Retinal pigment epithelial cell (primary cell): ENCODE results near the gene LEUTX.

Experiments
- DNase-seq: peaks from one replicate; pipeline ENCODE4 v3.0.0-alpha.2; 2010; ENCODE audit warnings: low read depth
- H3K4me3 ChIP-seq: 2 replicates; pipeline ENCODE4 v1.5.1; 2011; ENCODE audit warnings: mild to moderate bottlenecking, low read length, control low read depth, moderate library complexity
- CTCF ChIP-seq: conservative IDR thresholded peaks from 2 replicates; pipeline ENCODE4 v1.5.1; 2011; ENCODE audit warnings: low read depth, low read length, control low read depth, inconsistent platforms

Gene LEUTX

GRCh38 chr19:39832341-39833083, 53.9 kb downstream of the LEUTX start:
- DNase-seq = no peak
- no peak for TF ChIP-seq CTCF
- peak overlapping the region; percentile 80 for H3K4me3 ChIP-seq

GRCh38 chr19:39833160-39833463, 54.5 kb downstream of the LEUTX start:
- no peak for DNase-seq
- TF ChIP-seq CTCF = no peak

GRCh38 chr19:39833464-39834286, 55.0 kb downstream of the LEUTX start, which contains the start of gene DYRK1B:
DYRK1B (minus strand) TSS chr19:39834162; CDS start chr19:39831867, 2,295 bp downstream.
- DNase-seq = peak; percentile 92
- no peak for TF ChIP-seq CTCF
- H3K4me3 ChIP-seq = peak within 1 kb of the TSS; percentile 80

More at GRCh38 chr19:39833160-39833463, 54.5 kb downstream of the LEUTX start:
- peak overlapping the region; percentile 80 for H3K4me3 ChIP-seq

- no peak for TF ChIP-seq CTCF
- no peak overlapping the region for H3K4me3 ChIP-seq
- DNase-seq = no peak
Observed at GRCh38 chr19:39834287-39834841, 55.7 kb downstream of the LEUTX start.
